A673 (cell line): ENCODE data around the gene TPX2. TPM values are rescaled to one million over a fixed set of nuclear protein-coding genes. Genes with fewer than 3 reads are reported as not detected.
"Not testable (repeated sequence)": the region's sequence is repeated elsewhere in the genome, so short reads cannot be mapped to it uniquely, and the experiment has no call there.

Source experiments
- BruUV-seq: library from RNA; stranded (reverse); fragments of 400-500 nt; replicated peaks from 2 replicates; lab custom pipeline; 2021; lab: Mats Ljungman, UMichigan
- CTCF ChIA-PET: fragments of 300-600 bp; sonication (Branson Sonifier 250); formaldehyde crosslinking; loops from one replicate; lab custom pipeline; 2022; ENCODE audit warnings: antibody characterized with exemption; lab: Charles Lee
- POLR2A ChIA-PET: fragments of 300-600 bp; sonication (Branson Sonifier 250); formaldehyde crosslinking; loops from one replicate; lab custom pipeline; 2022; ENCODE audit warnings: antibody characterized with exemption; ENCODE audit not compliant: low non-redundant PET; lab: Charles Lee
- DNase-seq: peaks from one replicate; pipeline ENCODE4 v3.0.0-alpha.2; 2015; ENCODE audit warnings: low spot score
- H3K27ac ChIP-seq: fragments of 200-600 bp; sonication (generic); 2 replicates; pipeline ENCODE4 v1.5.1; 2016; ENCODE audit warnings: mixed run types, low read depth, mild to moderate bottlenecking, mixed read lengths, antibody characterized with exemption, low read length; ENCODE audit not compliant: poor library complexity, severe bottlenecking
- H3K27me3 ChIP-seq: fragments of 200-600 bp; sonication (generic); replicated peaks from 2 replicates; pipeline ENCODE4 v1.6.1; 2017; ENCODE audit warnings: mixed run types, low read depth, mild to moderate bottlenecking, mixed read lengths, antibody characterized with exemption, low read length; ENCODE audit not compliant: insufficient read depth, poor library complexity
- H3K36me3 ChIP-seq: fragments of 200-600 bp; sonication (generic); 2 replicates; pipeline ENCODE4 v1.6.1; 2016; ENCODE audit warnings: mixed run types, mild to moderate bottlenecking, mixed read lengths, antibody characterized with exemption, low read length; ENCODE audit not compliant: insufficient read depth, poor library complexity, severe bottlenecking
- H3K4me1 ChIP-seq: fragments of 200-600 bp; sonication (generic); 2 replicates; pipeline ENCODE4 v1.6.1; 2017; ENCODE audit warnings: mixed run types, mild to moderate bottlenecking, mixed read lengths, antibody characterized with exemption, low read length; ENCODE audit not compliant: insufficient read depth, poor library complexity, severe bottlenecking
- H3K4me3 ChIP-seq: fragments of 200-600 bp; sonication (generic); 2 replicates; pipeline ENCODE4 v1.5.1; 2016; ENCODE audit warnings: low read depth, mixed run types, mild to moderate bottlenecking, mixed read lengths, low read length; ENCODE audit not compliant: poor library complexity, severe bottlenecking
- H3K9me3 ChIP-seq: fragments of 200-600 bp; sonication (generic); 2 replicates; pipeline ENCODE4 v1.6.1; 2016; ENCODE audit warnings: mixed run types, low read depth, mild to moderate bottlenecking, mixed read lengths, antibody characterized with exemption, low read length; ENCODE audit not compliant: poor library complexity, severe bottlenecking
- CTCF ChIP-seq: fragments of 300-800, 200-600 bp; sonication (generic); conservative IDR thresholded peaks from 2 replicates; pipeline ENCODE4 v1.5.1; 2017; ENCODE audit warnings: low read depth, mild to moderate bottlenecking, antibody characterized with exemption, low read length, moderate library complexity, mixed read lengths
- EZH2 ChIP-seq: fragments of 200-600 bp; sonication (generic); IDR thresholded peaks from 2 replicates; pipeline ENCODE4 v1.6.1; 2017; ENCODE audit warnings: borderline replicate concordance, low read depth, mild to moderate bottlenecking, mixed read lengths, antibody characterized with exemption, low read length; ENCODE audit not compliant: poor library complexity, severe bottlenecking
- intact Hi-C: fragments of 100-400 bp; cut with micrococcal nuclease; formaldehyde crosslinking; loops from one replicate; pipeline ENCODE4 v1.10.0; 2022; ENCODE audit not compliant: unreplicated experiment
- total RNA-seq: library from RNA; stranded (reverse); gene quantifications from 2 replicates; pipeline ENCODE4 v1.2.3, GENCODE V29; 2021

The TPX2 gene
- total RNA-seq, 1 experiment from 2014 or later, result 187 TPM

- TF ChIP-seq CTCF, result no peak
- no peak for TF ChIP-seq EZH2
- intact Hi-C loops, result loop anchor here (10.0 kb wide), 1 partner anchor 830 kb away; no protein-coding TSS in a partner anchor
- no peaks in the 10 kb centered on the region for H3K27me3 ChIP-seq
- H3K4me1 ChIP-seq, result peaks cover 9% of the 10 kb centered on the region
- H3K4me3 ChIP-seq, result no peak overlapping the region
- POLR2A ChIA-PET, result no interaction called here
- H3K27ac ChIP-seq, result no peak overlapping the region
- CTCF ChIA-PET, result no interaction called here
- no TSS peak for BruUV-seq
- DNase-seq, result no peak
- no peaks in the 10 kb centered on the region for H3K9me3 ChIP-seq
- no peaks in the 10 kb centered on the region for H3K36me3 ChIP-seq
These were observed 85.6 kb downstream of the TPX2 start for GRCh38 chr20:31824554-31825313.

DNA sequence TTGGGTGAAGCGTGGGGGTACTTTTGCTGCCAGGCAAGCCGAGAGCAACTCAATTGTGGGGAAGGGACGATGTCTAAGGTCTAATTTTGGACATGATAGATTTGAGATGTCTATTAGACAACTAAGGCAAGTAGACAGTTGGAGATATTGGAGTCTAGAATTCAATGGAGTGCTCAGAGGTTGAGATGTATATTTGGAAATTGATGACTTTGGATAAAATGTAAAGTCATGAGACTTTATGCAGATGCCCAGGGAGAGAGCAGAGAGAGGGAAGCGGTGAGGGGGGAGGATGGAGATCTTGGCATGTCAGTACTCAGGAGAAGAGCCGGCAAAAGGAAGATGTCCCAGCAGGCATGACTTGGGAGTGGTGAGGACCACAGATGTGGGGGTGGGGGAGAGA is 87.0 kb downstream of the TPX2 start:
- intact Hi-C loops, result loop anchor here (10.0 kb wide), 1 partner anchor 829 kb away; no protein-coding TSS in a partner anchor
- DNase-seq, result no peak
- BruUV-seq, result no TSS peak
- POLR2A ChIA-PET, result no interaction called here
- Histone ChIP-seq H3K36me3 (no peaks in the 10 kb centered on the region), H3K9me3 (no peaks in the 10 kb centered on the region), H3K4me1 (peaks cover 9% of the 10 kb centered on the region), H3K27ac (no peak overlapping the region), H3K27me3 (no peaks in the 10 kb centered on the region), H3K4me3 (no peak overlapping the region)
- CTCF ChIA-PET, result no interaction called here
- TF ChIP-seq CTCF (no peak), EZH2 (no peak)

GRCh38 chr20:31827059-31827458 is 88.0 kb downstream of the TPX2 start:
- Histone ChIP-seq H3K27ac (no peak overlapping the region), H3K27me3 (no peaks in the 10 kb centered on the region), H3K36me3 (no peaks in the 10 kb centered on the region), H3K4me3 (no peak overlapping the region), H3K9me3 (no peaks in the 10 kb centered on the region), H3K4me1 (peaks cover 9% of the 10 kb centered on the region)
- TF ChIP-seq CTCF (no peak), EZH2 (no peak)
- BruUV-seq, result no TSS peak
- DNase-seq, result no peak
- CTCF ChIA-PET, result no interaction called here
- intact Hi-C loops, result loop anchor here (10.0 kb wide), 1 partner anchor 828 kb away; no protein-coding TSS in a partner anchor
- POLR2A ChIA-PET, result no interaction called here

DNA sequence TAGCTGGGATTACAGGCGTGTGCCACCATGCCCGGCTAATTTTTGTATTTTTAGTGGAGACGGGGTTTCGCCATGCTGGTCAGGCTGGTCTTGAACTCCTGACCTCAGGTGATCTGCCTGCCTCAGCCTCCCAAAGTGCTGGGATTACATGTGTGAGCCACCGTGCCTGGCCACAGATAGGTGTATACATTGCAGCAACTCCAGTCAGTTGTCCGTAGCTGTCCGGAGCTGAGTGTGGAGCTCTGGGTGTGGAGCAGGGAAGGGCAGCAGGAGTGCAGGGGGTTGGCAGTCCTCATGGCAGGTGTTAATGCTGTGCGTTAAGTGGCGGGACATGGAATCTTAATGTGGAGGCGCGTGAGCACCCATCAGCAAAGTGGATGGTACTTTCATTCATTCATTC is 88.9 kb downstream of the TPX2 start:
- intact Hi-C loops, result loop anchor here (10.0 kb wide), 1 partner anchor 827 kb away; no protein-coding TSS in a partner anchor
- POLR2A ChIA-PET, result not testable (repeated sequence)

More for the DNA sequence above, 88.9 kb downstream of the TPX2 start:
- BruUV-seq, DNase-seq, H3K9me3 ChIP-seq, H3K27me3 ChIP-seq, H3K27ac ChIP-seq, H3K36me3 ChIP-seq, H3K4me3 ChIP-seq, H3K4me1 ChIP-seq: not testable (repeated sequence)
- CTCF ChIA-PET, result interaction anchor here (0.7 kb wide), 1 partner anchor 12 kb away, joined by 4 read pairs; no protein-coding TSS in a partner anchor
